ENCODE data around the gene BRINP1.

Gene BRINP1

DNA sequence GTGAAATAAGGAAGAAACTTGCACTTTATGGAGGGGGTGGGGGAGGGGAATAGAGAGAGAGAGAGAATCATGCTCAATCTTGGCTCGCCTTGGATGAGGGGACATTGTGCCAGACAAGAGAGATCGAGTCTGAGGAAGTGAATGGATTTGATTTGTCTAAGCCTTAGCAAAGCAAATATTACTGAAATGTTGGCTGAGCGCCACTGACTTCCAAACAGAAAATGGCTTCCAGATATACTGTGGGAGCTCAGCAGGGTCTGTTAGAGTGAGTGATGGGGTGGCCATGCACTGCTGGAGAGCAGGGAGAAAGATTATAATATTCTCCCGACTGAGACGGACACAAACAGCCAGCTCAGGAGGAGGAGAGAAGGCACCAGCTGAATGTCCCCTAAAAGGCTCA is 34.5 kb downstream of the BRINP1 start:
- Histone ChIP-seq H3K4me2 (ENCODE audit: low read length) (no peak overlapping the region), H3K27ac (no peak overlapping the region), H3K4me1 (no peaks in the 10 kb centered on the region), H3K9ac (no peak overlapping the region), H3K79me2 (no peaks in the 10 kb centered on the region), H3K4me3 (ENCODE audit: low read depth, low read length) (no peak overlapping the region), H2AFZ (no peak overlapping the region), H3K27me3 (ENCODE audit: control insufficient read depth, insufficient read depth, low read length) (no peaks in the 10 kb centered on the region), H3K36me3 (ENCODE audit: control insufficient read depth, insufficient read depth, low read length) (no peaks in the 10 kb centered on the region), H3K9me3 (ENCODE audit: control insufficient read depth, low read length) (no peaks in the 10 kb centered on the region)
- TF ChIP-seq, protein P1, sequence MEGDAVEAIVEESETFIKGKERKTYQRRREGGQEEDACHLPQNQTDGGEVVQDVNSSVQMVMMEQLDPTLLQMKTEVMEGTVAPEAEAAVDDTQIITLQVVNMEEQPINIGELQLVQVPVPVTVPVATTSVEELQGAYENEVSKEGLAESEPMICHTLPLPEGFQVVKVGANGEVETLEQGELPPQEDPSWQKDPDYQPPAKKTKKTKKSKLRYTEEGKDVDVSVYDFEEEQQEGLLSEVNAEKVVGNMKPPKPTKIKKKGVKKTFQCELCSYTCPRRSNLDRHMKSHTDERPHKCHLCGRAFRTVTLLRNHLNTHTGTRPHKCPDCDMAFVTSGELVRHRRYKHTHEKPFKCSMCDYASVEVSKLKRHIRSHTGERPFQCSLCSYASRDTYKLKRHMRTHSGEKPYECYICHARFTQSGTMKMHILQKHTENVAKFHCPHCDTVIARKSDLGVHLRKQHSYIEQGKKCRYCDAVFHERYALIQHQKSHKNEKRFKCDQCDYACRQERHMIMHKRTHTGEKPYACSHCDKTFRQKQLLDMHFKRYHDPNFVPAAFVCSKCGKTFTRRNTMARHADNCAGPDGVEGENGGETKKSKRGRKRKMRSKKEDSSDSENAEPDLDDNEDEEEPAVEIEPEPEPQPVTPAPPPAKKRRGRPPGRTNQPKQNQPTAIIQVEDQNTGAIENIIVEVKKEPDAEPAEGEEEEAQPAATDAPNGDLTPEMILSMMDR (IDR thresholded peaks at IDR 0.05) = no peak

DNA sequence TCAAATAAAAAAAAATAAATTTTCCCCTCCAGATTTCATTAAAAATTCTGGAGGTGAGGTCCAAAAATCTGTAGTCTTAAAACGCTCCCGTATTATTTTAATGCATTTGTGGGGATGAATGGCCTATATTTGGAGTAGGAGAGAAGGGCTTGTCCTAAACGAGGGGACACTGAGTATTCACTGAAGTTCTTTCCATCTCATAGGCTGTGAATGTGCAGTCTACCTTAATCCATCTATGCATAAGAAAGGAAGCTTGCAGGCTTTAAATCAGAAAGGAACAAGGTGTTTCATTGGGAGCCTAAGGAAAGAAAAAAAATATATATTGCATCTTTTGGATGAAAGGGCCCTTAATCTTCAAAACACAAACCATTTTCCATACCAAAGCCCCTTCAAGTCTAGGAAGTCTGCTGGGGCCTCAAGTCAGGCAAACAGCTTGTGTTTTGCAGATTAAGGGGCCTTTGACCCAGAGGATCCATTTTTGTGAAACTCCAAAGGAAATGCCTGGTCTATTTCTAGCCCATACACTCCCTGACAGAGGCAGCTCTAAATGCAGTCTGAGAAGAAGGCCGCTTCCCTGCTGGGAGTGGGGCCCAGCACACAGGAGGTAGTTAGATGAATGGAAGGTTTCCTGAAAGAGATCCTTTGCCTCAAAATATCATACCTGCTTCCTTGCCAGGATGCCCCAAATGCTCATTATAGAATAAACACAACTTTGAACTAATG is 35.6 kb downstream of the BRINP1 start:
- Histone ChIP-seq H2AFZ (no peak overlapping the region), H3K27me3 (ENCODE audit: control insufficient read depth, insufficient read depth, low read length) (no peaks in the 10 kb centered on the region), H3K4me2 (ENCODE audit: low read length) (no peak overlapping the region), H3K4me3 (ENCODE audit: low read depth, low read length) (no peak overlapping the region), H3K4me1 (no peaks in the 10 kb centered on the region), H3K27ac (no peak overlapping the region), H3K9me3 (ENCODE audit: control insufficient read depth, low read length) (no peaks in the 10 kb centered on the region), H3K9ac (no peak overlapping the region), H3K79me2 (no peaks in the 10 kb centered on the region), H3K36me3 (ENCODE audit: control insufficient read depth, insufficient read depth, low read length) (no peaks in the 10 kb centered on the region)
- TF ChIP-seq, protein P1 (IDR thresholded peaks at IDR 0.05) = no peak

DNA sequence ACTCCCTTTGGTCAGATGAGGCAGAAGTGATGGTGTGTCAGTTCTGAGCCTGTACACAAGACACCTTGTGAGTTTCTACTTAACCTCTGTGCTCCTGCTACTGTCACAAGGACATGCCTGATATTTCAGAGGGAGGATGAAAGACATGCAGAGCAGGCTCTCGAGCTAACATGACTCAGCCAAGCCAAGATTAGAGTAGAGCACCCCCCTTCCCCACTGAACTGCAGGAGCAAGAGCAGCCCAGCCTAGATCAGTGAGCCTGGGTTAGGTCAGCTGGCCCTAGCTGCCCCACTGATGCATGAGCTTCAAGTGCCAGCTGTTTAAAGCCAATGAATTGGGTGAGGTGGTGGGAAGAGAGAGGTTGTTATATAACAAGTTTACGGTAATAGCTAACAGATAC is 36.7 kb downstream of the BRINP1 start:
- no peak overlapping the region for H2AFZ ChIP-seq
- H3K4me1 ChIP-seq = no peaks in the 10 kb centered on the region
- H3K9me3 ChIP-seq (ENCODE audit: control insufficient read depth, low read length) = no peaks in the 10 kb centered on the region
- no peak overlapping the region for H3K4me3 ChIP-seq (ENCODE audit: low read depth, low read length)
- H3K9ac ChIP-seq = no peak overlapping the region
- TF ChIP-seq, protein P1 (IDR thresholded peaks at IDR 0.05) = no peak
- no peak overlapping the region for H3K4me2 ChIP-seq (ENCODE audit: low read length)
- H3K27me3 ChIP-seq (ENCODE audit: control insufficient read depth, insufficient read depth, low read length) = no peaks in the 10 kb centered on the region
- no peaks in the 10 kb centered on the region for H3K36me3 ChIP-seq (ENCODE audit: control insufficient read depth, insufficient read depth, low read length)
- H3K27ac ChIP-seq = no peak overlapping the region
- no peaks in the 10 kb centered on the region for H3K79me2 ChIP-seq

DNA sequence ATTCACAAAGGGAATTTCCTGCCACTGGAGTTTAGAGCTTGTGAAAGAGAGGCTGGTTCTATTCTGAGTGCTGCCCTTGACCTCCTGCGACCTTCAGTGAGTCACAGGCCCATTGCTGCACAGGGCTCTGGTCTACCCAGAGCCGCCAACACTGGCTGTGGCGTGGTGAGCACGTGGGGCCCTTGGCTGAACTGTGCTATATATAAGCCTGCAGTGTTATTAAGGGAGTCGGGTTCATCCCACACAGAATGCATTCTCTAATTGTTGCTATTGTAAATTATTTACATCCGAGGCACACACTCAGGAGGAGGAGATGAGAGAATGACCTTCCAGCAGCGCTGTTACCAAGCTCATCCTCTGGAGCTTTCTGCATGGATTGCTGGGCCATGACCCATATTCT is 47.1 kb downstream of the BRINP1 start:
- Histone ChIP-seq H3K4me1 (peaks cover 3% of the 10 kb centered on the region), H3K4me3 (ENCODE audit: low read depth, low read length) (no peak overlapping the region), H3K9ac (no peak overlapping the region), H3K27me3 (ENCODE audit: control insufficient read depth, insufficient read depth, low read length) (no peaks in the 10 kb centered on the region), H3K27ac (no peak overlapping the region), H3K36me3 (ENCODE audit: control insufficient read depth, insufficient read depth, low read length) (no peaks in the 10 kb centered on the region), H3K4me2 (ENCODE audit: low read length) (no peak overlapping the region), H2AFZ (no peak overlapping the region), H3K79me2 (no peaks in the 10 kb centered on the region), H3K9me3 (ENCODE audit: control insufficient read depth, low read length) (no peaks in the 10 kb centered on the region)
- TF ChIP-seq, protein P1 (IDR thresholded peaks at IDR 0.05) = no peak

DNA sequence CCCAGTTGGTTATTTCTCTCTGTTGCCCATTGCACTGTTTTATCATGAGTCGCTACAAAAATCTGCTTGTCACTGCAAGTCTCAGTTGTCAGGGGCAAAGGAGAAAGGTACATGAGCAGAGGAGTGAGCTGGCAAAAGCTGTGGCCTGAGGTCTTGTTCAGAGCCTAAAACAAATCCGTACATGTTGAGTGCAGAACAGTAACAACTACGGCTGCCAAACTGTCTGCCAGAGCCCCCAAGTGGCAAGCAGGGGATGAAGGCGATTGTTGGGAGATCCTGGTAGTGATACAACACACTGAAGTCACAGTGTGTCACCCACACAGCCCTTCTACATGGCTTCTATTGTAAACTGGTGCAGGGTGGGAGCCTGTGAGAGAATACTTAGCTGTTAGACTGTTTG is 50.9 kb downstream of the BRINP1 start:
- Histone ChIP-seq H3K4me1 (peaks cover 3% of the 10 kb centered on the region), H3K36me3 (ENCODE audit: control insufficient read depth, insufficient read depth, low read length) (no peaks in the 10 kb centered on the region), H2AFZ (no peak overlapping the region), H3K9ac (no peak overlapping the region), H3K4me3 (ENCODE audit: low read depth, low read length) (no peak overlapping the region), H3K27me3 (ENCODE audit: control insufficient read depth, insufficient read depth, low read length) (no peaks in the 10 kb centered on the region), H3K79me2 (no peaks in the 10 kb centered on the region), H3K4me2 (ENCODE audit: low read length) (no peak overlapping the region), H3K27ac (no peak overlapping the region), H3K9me3 (ENCODE audit: control insufficient read depth, low read length) (no peaks in the 10 kb centered on the region)
- TF ChIP-seq, protein P1 (IDR thresholded peaks at IDR 0.05) = no peak

Data from parathyroid adenoma (tissue), 2 donors.